Measurements from ENCODE around the gene DACT2.

- TF ChIP-seq POLR2A (IDR thresholded peaks at IDR 0.05; ENCODE audit: low read depth, low read length), result no peak
- TF ChIP-seq TAF1 (IDR thresholded peaks at IDR 0.05; ENCODE audit: low read depth, low read length), result no peak
Measured at GRCh38 chr6:168368066-168368820, 48.7 kb upstream of the DACT2 start.

Data from GM12891 (cell line).